SK-N-SH (cell line): Measurements from ENCODE around the gene FNDC10. TPM values are rescaled to one million over a fixed set of nuclear protein-coding genes. Genes with fewer than 3 reads are reported as not detected.

Experiments used
- CTCF ChIA-PET: fragments of 300-600, 350-600 bp; formaldehyde crosslinking; extraction: SDS; loops from one replicate; lab custom pipeline; 2021; lab: Yijun Ruan, JAX
- POLR2A ChIA-PET: fragments of 350-600 bp; sonication (Branson Sonifier 250); formaldehyde crosslinking; extraction: SDS; loops from one replicate; lab custom pipeline; 2020; ENCODE audit warnings: antibody characterized with exemption, inconsistent platforms; lab: Yijun Ruan, JAX
- DNase-seq: peaks from one replicate; pipeline ENCODE4 v3.0.0; 2012
- H2AFZ ChIP-seq: fragments of 200-600 bp; sonication (generic); 2 replicates; pipeline ENCODE4 v1.8.1; 2016; ENCODE audit warnings: antibody characterized with exemption, mild to moderate bottlenecking, low read depth
- H3F3A ChIP-seq: fragments of 200-600 bp; sonication (generic); replicated peaks from 2 replicates; pipeline ENCODE3; 2016; ENCODE audit warnings: antibody characterized with exemption, mild to moderate bottlenecking; ENCODE audit not compliant: insufficient read depth
- H3K27ac ChIP-seq, 2 experiments: fragments of 200-500 bp in 1 of 2; fragments of 200-600 bp in 1 of 2; sonication (Bioruptor generic) in 1 of 2; sonication (generic), shearing (Covaris generic) in 1 of 2; 2 replicates each; pipeline versions ENCODE4 v1.5.1 to v1.6.1; 2014 to 2016; ENCODE audit warnings: low read depth in 2 of 2, inconsistent platforms in 1 of 2, low read length in 1 of 2, mild to moderate bottlenecking in 1 of 2, mixed read lengths in 1 of 2
- H3K27me3 ChIP-seq: fragments of 200-600 bp; sonication (generic), shearing (Covaris generic); 2 replicates; pipeline ENCODE4 v1.6.1; 2016; ENCODE audit warnings: mixed run types; ENCODE audit not compliant: insufficient read depth
- H3K36me3 ChIP-seq, 2 experiments: fragments of 200-500 bp in 1 of 2; fragments of 200-600 bp in 1 of 2; sonication (Bioruptor generic) in 1 of 2; sonication (generic) in 1 of 2; replicated peaks in 1 of 2; 2 replicates each; pipeline versions ENCODE3 to v1.5.1; 2014 to 2016; ENCODE audit warnings: low read length in 1 of 2, mild to moderate bottlenecking in 1 of 2; ENCODE audit not compliant: insufficient read depth in 2 of 2, control insufficient read depth in 1 of 2
- H3K4me1 ChIP-seq, 2 experiments: fragments of 200-500 bp in 1 of 2; fragments of 200-600 bp in 1 of 2; sonication (Bioruptor generic) in 1 of 2; sonication (generic), shearing (Covaris generic) in 1 of 2; 2 replicates each; pipeline versions ENCODE4 v1.5.1 to v1.6.1; 2014 to 2016; ENCODE audit warnings: low read depth in 1 of 2, low read length in 1 of 2, mixed run types in 1 of 2; ENCODE audit not compliant: insufficient read depth in 2 of 2, control insufficient read depth in 1 of 2
- H3K4me2 ChIP-seq: fragments of 200-600 bp; sonication (generic), shearing (Covaris generic); 2 replicates; pipeline ENCODE4 v1.6.1; 2017; ENCODE audit warnings: mixed run types
- H3K4me3 ChIP-seq, 2 experiments: fragments of 200-500 bp in 1 of 2; fragments of 200-600 bp in 1 of 2; sonication (Bioruptor generic) in 1 of 2; sonication (generic), shearing (Covaris generic) in 1 of 2; 2 replicates each; pipeline versions ENCODE4 v1.5.1 to v1.8.1; 2014 to 2016; ENCODE audit warnings: low read depth in 2 of 2, inconsistent platforms in 1 of 2, low read length in 1 of 2, mild to moderate bottlenecking in 1 of 2, mixed read lengths in 1 of 2, moderate library complexity in 1 of 2
- H3K79me2 ChIP-seq: fragments of 200-600 bp; sonication (generic); 2 replicates; pipeline ENCODE4 v1.8.1; 2017; ENCODE audit warnings: mild to moderate bottlenecking; ENCODE audit not compliant: insufficient read depth
- H3K9ac ChIP-seq: fragments of 200-600 bp; sonication (generic); 2 replicates; pipeline ENCODE4 v1.6.1; 2017; ENCODE audit warnings: mixed run types
- H3K9me2 ChIP-seq: fragments of 200-600 bp; sonication (generic); 2 replicates; pipeline ENCODE4 v1.6.1; 2017; ENCODE audit warnings: mixed run types
- H3K9me3 ChIP-seq: fragments of 200-600 bp; sonication (generic); 2 replicates; pipeline ENCODE4 v1.6.1; 2017; ENCODE audit warnings: mixed run types, mild to moderate bottlenecking, moderate library complexity
- H4K20me1 ChIP-seq: fragments of 200-600 bp; sonication (generic); 2 replicates; pipeline ENCODE4 v1.6.1; 2017; ENCODE audit warnings: mild to moderate bottlenecking, mixed run types; ENCODE audit not compliant: insufficient read depth
- CHD2 ChIP-seq: fragments of 150-350 bp; IDR thresholded peaks from 2 replicates; pipeline ENCODE4 v1.6.1; 2018; ENCODE audit warnings: low read length; ENCODE audit not compliant: partially characterized antibody
- CTCF ChIP-seq: fragments of 200-600 bp; sonication (generic); IDR thresholded peaks from 2 replicates; pipeline ENCODE4 v1.6.1; 2017; ENCODE audit warnings: antibody characterized with exemption, mild to moderate bottlenecking, moderate library complexity
- ELF1 ChIP-seq: IDR thresholded peaks from 2 replicates; pipeline ENCODE4 v1.4.0; 2012
- EZH2phosphoT487 ChIP-seq: fragments of 200-600 bp; sonication (generic); IDR thresholded peaks from 2 replicates; pipeline ENCODE4 v1.6.1; 2017; ENCODE audit warnings: low read depth, mixed run types, mild to moderate bottlenecking, antibody characterized with exemption, moderate library complexity, borderline replicate concordance
- FOSL2 ChIP-seq: IDR thresholded peaks from 2 replicates; pipeline ENCODE4 v1.4.0; 2012; ENCODE audit warnings: low read depth, mild to moderate bottlenecking, moderate library complexity, borderline replicate concordance
- FOXJ3 ChIP-seq: sonication (generic); formaldehyde crosslinking; IDR thresholded peaks from 2 replicates; pipeline ENCODE4 v1.5.1; 2020; ENCODE audit warnings: mild to moderate bottlenecking, missing genetic modification reagents
- IRF3 ChIP-seq: fragments of 150-350 bp; IDR thresholded peaks from 2 replicates; pipeline ENCODE4 v1.6.1; 2016; ENCODE audit warnings: mild to moderate bottlenecking, low read depth, low read length
- MAX ChIP-seq: IDR thresholded peaks from 2 replicates; pipeline ENCODE4 v1.4.0; 2012; ENCODE audit warnings: low read depth
- MEF2A ChIP-seq: IDR thresholded peaks from 2 replicates; pipeline ENCODE4 v1.4.0; 2012; ENCODE audit warnings: low read depth, borderline replicate concordance
- MXI1 ChIP-seq: IDR thresholded peaks from 2 replicates; pipeline ENCODE4 v1.6.1; 2012; ENCODE audit warnings: mild to moderate bottlenecking, low read depth, low read length, improper control_type of control experiment
- NFIC ChIP-seq: IDR thresholded peaks from 2 replicates; pipeline ENCODE4 v1.4.0; 2012; ENCODE audit warnings: borderline replicate concordance
- NRF1 ChIP-seq: IDR thresholded peaks from 2 replicates; pipeline ENCODE4 v1.6.1; 2012; ENCODE audit warnings: low read depth, mild to moderate bottlenecking, low read length
- PBX3 ChIP-seq: IDR thresholded peaks from 2 replicates; pipeline ENCODE4; 2012
- RAD21 ChIP-seq: IDR thresholded peaks from 2 replicates; pipeline ENCODE4 v1.6.1; 2012; ENCODE audit warnings: mild to moderate bottlenecking, low read length
- RFX5 ChIP-seq: IDR thresholded peaks from 2 replicates; pipeline ENCODE4 v1.6.1; 2012; ENCODE audit warnings: mild to moderate bottlenecking, improper control_type of control experiment, low read length
- SMC3 ChIP-seq: IDR thresholded peaks from 2 replicates; pipeline ENCODE4 v1.6.1; 2012; ENCODE audit warnings: low read depth, low read length, improper control_type of control experiment
- TAF1 ChIP-seq: IDR thresholded peaks from 2 replicates; pipeline ENCODE4 v1.6.1; 2012; ENCODE audit warnings: low read depth, mild to moderate bottlenecking, low read length, moderate library complexity, borderline replicate concordance
- TCF12 ChIP-seq: IDR thresholded peaks from 2 replicates; pipeline ENCODE4 v1.4.0; 2012
- TEAD4 ChIP-seq: IDR thresholded peaks from 2 replicates; pipeline ENCODE4 v1.4.0; 2012; ENCODE audit warnings: mild to moderate bottlenecking, borderline replicate concordance; ENCODE audit not compliant: insufficient read depth
- USF1 ChIP-seq: IDR thresholded peaks from 2 replicates; pipeline ENCODE4 v1.4.0; 2012; ENCODE audit warnings: low read depth, borderline replicate concordance
- USF2 ChIP-seq: fragments of 150-350 bp; IDR thresholded peaks from 2 replicates; pipeline ENCODE4 v1.6.1; 2017; ENCODE audit warnings: antibody characterized with exemption, low read length, low read depth, borderline replicate concordance
- YY1 ChIP-seq: IDR thresholded peaks from 2 replicates; pipeline ENCODE4 v1.4.0; 2012; ENCODE audit warnings: low read depth, mild to moderate bottlenecking
- WGBS: methylation state at CpG from one replicate; pipeline ENCODE4 v1.1.6; 2017; ENCODE audit warnings: low lambda C conversion rate; 5-methylcytosine and 5-hydroxymethylcytosine counted together
- polyA plus RNA-seq, 3 experiments: library from polyadenylated mRNA; depleted of rRNA; stranded (reverse); fragments of >200 nt; gene quantifications; 2 replicates each; pipeline ENCODE4 v1.2.3, GENCODE V29; 2012

The FNDC10 gene
- polyA plus RNA-seq, 1 of the 3 experiments (the other 2 are of a cell fraction) = 6.7 TPM

- no peak for DNase-seq
- WGBS = 60% methylated on average over 2 of the region's 13 CpGs
- POLR2A ChIA-PET = no interaction called here
Measured at GRCh38 chr1:1606232-1606631, 6.3 kb upstream of the FNDC10 start.

GRCh38 chr1:1605724-1606123 lies 5.8 kb upstream of the FNDC10 start:
- no peaks in the 10 kb centered on the region for H3K9me3 ChIP-seq
- no peak overlapping the region for H3K4me3 ChIP-seq
- ChIA-PET CTCF (no interaction called here), POLR2A (no interaction called here)
- H3K27me3 ChIP-seq = no peaks in the 10 kb centered on the region
- TF ChIP-seq MXI1 = no peak
- no peak for TF ChIP-seq NFIC
- no peak for TF ChIP-seq ELF1
- TF ChIP-seq FOXJ3 (CRISPR knock-in tag) = no peak
- no peak for TF ChIP-seq USF2
- no peak for TF ChIP-seq USF1
- no peak for TF ChIP-seq RAD21
- TF ChIP-seq MAX = no peak
- TF ChIP-seq TCF12 = no peak
- TF ChIP-seq RFX5 = no peak
- TF ChIP-seq MEF2A = no peak
- no peak for TF ChIP-seq TAF1
- TF ChIP-seq TEAD4 = no peak
- TF ChIP-seq IRF3 = no peak
- no peak for TF ChIP-seq SMC3
- no peak for TF ChIP-seq EZH2phosphoT487
- TF ChIP-seq CHD2 = no peak
- no peak for TF ChIP-seq CTCF
- TF ChIP-seq FOSL2 = no peak
- H3K9ac ChIP-seq = no peak overlapping the region
- DNase-seq = no peak
- no peaks in the 10 kb centered on the region for H4K20me1 ChIP-seq
- H3K36me3 ChIP-seq = no peaks in the 10 kb centered on the region
- no peak overlapping the region for H2AFZ ChIP-seq
- H3K9me2 ChIP-seq = no peaks in the 10 kb centered on the region
- no peak overlapping the region for H3K27ac ChIP-seq
- no peak overlapping the region for H3K4me2 ChIP-seq
- WGBS = 92% methylated on average over 13 of the region's 17 CpGs
- H3K79me2 ChIP-seq = no peaks in the 10 kb centered on the region
- no peaks in the 10 kb centered on the region for H3F3A ChIP-seq
- H3K4me1 ChIP-seq = peaks cover 0 to 5% of the 10 kb centered on the region in 2 experiments; a peak in 1 of 4 replicates

More at GRCh38 chr1:1606232-1606631, 6.3 kb upstream of the FNDC10 start:
- Histone ChIP-seq H3K36me3 (no peaks in the 10 kb centered on the region), H3K79me2 (no peaks in the 10 kb centered on the region), H3K4me1 (no peaks in the 10 kb centered on the region; a peak in 1 of 4 replicates), H3K9ac (no peak overlapping the region), H3F3A (no peaks in the 10 kb centered on the region), H3K27me3 (no peaks in the 10 kb centered on the region), H3K9me2 (no peaks in the 10 kb centered on the region), H3K4me3 (no peak overlapping the region), H3K9me3 (no peaks in the 10 kb centered on the region), H3K27ac (no peak overlapping the region), H3K4me2 (no peak overlapping the region), H4K20me1 (no peaks in the 10 kb centered on the region), H2AFZ (no peak overlapping the region)
- no peak for TF ChIP-seq CHD2
- no peak for TF ChIP-seq NRF1
- no peak for TF ChIP-seq EZH2phosphoT487
- TF ChIP-seq MEF2A = no peak
- TF ChIP-seq PBX3 = no peak
- no peak for TF ChIP-seq YY1
- CTCF ChIA-PET = interaction anchor here (0.6 to 1.6 kb wide), 2 partner anchors 8 to 32 kb away, joined by 3 to 4 read pairs; no protein-coding TSS in a partner anchor
